Amniotic stem cell (primary cell): ENCODE data around the gene SDHA.
"Not testable (repeated sequence)": the region's sequence is repeated elsewhere in the genome, so short reads cannot be mapped to it uniquely, and the experiment has no call there.

Experiments used
- DNase-seq: peaks from one replicate; lab custom pipeline; 2025; lab: John Stamatoyannopoulos, UW

SDHA gene

GRCh38 chr5:300691-301435, 82.7 kb downstream of the SDHA start:
- not testable (repeated sequence) for DNase-seq

GRCh38 chr5:302416-302815, 84.3 kb downstream of the SDHA start:
- DNase-seq: not testable (repeated sequence)

- DNase-seq: no peak
These were observed 84.8 kb downstream of the SDHA start for GRCh38 chr5:302966-303365.

- DNase-seq: not testable (repeated sequence)
These were observed 85.6 kb downstream of the SDHA start for GRCh38 chr5:303741-304140.

GRCh38 chr5:305050-305449, 86.9 kb downstream of the SDHA start:
- DNase-seq: no peak

GRCh38 chr5:305459-305858, 87.3 kb downstream of the SDHA start:
- no peak for DNase-seq

- DNase-seq: no peak
These were observed 88.1 kb downstream of the SDHA start for GRCh38 chr5:306011-306805.
